Activated CD8-positive, alpha-beta memory T cell treated with anti-CD3 and anti-CD28 coated beads, Interleukin-2, amount 50 U/mL, for 48 hours (primary cell): ENCODE measurements around the gene NFATC3.
"Not testable (repeated sequence)": the region's sequence is repeated elsewhere in the genome, so short reads cannot be mapped to it uniquely, and the experiment has no call there.

Experiments
- DNase-seq: peaks from one replicate; pipeline ENCODE4 v3.0.0-alpha.2; 2020

The NFATC3 gene

DNA sequence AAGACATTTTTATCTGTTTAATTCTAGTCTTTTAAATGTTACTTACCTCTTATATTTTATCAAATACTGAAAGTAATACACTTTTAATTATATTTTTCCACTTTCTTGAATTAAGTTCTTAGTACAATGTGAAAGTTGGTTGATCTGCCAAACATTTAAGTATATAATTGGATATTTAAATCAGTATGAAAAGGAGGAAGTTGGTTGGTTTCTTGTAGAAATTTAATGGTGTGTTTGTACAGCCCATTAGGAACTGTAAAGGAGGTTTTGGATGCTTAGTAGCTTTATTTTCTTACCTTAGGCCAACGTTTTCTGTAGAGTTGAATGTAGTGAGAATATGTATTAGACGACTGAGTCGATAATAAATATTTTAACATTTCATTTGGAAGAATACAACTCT is 5.4 kb downstream of the NFATC3 start:
- DNase-seq = no peak

DNA sequence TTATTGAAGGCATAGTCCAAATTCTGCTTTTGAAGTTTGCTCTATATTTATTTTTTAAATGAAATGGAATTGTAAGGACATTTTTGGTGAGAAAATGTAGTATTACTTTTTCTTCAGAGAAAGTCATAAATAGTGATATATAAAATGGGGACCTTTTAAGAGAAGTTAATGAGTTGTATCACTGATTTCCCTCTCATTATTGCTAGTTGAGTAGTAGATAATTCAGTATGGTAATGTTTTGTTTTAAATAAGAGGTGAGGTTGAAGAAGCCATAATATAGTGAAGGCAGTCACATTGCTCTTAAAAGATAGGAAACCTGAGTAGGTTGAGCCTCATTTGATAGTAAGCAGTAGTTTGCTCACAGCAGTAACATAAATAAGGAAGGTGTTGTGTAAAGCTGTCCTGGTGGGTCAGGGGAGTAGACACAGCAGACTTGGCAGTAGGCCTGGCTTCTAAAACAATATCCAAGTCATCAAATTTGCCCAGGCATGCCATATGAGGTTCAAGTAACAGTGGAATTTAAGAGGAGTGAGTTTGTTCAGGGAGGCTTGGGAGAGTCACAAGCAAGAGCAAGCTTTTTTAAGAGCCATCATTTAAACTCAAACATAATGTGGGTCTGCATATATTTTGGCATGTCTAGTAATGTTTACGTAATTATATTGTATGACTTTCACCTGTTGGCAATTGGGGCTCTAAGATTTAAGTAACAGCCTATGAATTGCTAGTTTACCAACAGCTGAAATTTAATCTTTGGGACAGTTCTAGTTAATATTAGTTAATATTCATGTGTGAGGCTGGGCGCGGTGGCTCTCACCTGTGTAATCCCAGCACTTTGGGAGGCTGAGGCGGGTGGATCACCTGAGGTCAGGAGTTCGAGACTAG is 6.5 kb downstream of the NFATC3 start:
- no peak for DNase-seq

DNA sequence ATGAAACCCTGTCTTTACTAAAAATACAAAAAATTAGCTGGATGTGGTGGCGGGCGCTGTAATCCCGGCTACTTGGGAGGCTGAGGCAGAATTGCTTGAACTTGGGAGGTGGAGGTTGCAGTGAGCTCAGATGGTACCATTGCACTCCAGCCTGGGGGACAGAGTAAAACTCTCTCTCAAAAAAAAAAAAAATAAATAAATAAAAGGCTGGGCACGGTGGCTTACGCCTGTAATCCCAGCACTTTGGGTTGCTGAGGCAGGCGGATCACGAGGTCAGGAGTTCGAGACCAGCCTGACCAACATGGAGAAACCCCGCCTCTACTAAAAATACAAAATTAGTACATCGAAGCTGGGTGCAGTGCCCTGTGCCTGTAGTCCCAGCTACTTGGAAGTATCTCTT is 7.1 kb downstream of the NFATC3 start:
- DNase-seq = not testable (repeated sequence)

DNA sequence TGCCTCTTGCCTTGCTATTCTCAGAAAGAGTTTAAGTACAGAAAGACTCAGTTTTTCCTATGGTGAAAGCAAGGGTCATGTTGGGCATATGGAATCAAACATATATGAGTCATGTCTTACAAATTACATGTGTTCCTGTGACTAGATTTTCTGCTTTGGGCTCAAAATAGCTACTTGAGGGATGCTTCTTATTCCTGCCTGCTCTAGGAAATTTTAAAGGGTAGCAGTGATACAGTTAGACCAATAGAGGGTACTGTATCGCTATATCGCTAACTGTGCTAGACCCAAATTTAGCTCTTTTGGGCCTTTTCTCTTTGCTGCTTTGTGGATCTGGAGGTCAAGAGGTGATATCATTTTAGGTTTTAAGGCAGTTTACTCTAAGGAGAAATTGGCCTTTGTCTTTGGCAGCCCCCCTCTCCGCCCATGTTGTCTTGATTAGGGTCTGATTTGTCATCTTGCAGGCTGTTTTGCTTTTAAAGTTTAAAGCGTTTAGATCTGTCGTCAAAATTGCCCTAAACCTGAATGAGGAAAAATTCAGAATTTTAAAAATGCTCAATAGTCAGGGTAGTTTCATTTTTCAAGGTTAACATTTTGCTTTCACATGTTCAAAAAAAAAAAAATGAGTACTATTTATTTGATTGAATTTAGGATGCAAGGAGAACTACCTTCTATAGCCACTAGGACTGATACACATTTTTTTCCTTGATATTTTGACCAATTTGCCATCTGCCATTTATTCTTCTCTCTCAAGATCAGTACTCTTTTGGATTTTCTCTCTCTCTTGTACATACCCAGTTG is 8.8 kb downstream of the NFATC3 start:
- no peak for DNase-seq

DNA sequence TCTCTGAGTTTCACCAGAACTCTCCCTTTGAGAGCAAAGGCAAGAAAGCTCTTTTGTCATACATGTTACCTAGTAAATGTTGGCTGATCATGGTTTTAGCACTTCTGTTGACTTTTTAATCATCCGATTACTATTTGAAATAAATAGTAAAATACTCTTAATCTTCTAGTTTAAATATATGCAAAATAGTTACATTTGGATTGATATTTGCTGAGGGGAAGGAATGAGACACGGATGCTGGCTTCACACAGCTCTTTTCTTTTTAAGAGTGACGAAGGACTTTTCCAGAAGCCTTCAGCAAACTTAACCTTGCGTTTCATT is 9.4 kb downstream of the NFATC3 start:
- no peak for DNase-seq

DNA sequence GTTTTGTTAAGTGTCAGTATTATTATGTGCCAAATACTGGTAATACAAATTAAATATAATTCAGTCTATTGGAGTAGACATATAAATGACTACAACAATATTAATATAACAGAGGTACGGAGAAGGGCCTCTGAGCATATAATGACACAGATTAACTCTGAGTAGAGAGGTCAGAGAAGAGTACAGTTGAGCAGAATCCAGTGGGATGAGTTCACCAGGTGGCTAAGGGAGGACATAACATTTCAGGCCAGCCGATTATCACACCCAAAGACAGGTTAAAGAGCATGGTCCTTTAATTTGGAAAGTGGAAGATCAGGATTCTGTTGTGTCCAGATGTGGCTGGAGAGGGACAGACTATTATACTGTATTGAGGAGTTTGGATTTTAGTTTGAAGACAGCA is 11.3 kb downstream of the NFATC3 start:
- no peak for DNase-seq

DNA sequence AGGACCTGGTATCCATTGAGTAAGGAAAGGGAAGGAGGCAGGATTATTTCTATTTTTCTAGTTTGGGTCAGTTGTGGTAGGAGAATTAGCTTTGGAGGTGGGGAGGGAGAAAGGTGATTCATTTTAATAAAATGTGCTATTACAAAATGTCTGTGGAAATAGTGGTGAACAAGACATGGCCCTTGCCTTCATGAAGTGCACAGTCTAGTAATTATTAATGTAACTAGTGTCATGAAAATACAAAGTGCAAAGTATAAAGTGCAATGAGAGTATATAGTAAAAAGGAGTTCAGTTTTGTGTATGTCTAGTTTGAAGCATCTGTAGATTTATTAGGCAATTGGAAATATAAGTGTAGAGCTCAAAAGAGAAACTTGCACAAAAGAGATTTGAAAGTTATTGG is 11.9 kb downstream of the NFATC3 start:
- DNase-seq = no peak

DNA sequence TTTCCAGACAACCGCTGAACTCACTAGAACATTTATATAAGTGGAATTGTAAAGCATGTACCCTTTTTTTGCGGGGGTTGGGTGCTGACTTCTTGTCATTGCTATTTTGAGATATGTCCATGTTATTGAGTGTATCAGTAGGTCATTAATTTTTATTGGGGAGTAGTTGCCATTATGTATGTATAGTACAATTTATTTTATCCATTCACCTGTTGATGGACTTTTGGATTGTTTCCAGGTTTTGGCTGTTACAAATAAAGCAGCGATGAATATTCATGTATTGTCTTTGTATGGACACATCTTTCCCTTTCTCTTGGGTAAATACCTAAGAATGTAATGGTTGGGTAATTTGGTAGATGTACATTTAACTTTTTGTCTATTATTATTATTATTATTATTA is 12.7 kb downstream of the NFATC3 start:
- DNase-seq = no peak

DNA sequence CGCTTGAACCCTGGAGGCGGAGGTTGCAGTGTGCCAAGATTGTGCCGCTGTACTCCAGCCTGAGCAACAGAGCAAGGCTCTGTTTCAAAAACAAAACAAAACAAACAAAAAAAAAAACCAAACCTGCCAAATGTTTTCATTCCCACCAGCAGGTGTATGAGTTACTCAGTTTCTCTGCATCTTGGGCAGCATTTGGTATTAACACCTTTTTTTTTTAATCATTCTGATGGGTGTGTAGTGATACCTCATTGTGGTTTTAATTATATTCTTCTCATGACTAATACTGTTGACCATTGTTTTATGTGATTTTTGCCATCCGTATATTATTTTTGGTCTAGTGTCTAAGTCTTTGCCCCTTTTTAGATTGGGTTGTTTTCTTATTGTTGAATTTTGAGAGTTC is 15.3 kb downstream of the NFATC3 start:
- no peak for DNase-seq

DNA sequence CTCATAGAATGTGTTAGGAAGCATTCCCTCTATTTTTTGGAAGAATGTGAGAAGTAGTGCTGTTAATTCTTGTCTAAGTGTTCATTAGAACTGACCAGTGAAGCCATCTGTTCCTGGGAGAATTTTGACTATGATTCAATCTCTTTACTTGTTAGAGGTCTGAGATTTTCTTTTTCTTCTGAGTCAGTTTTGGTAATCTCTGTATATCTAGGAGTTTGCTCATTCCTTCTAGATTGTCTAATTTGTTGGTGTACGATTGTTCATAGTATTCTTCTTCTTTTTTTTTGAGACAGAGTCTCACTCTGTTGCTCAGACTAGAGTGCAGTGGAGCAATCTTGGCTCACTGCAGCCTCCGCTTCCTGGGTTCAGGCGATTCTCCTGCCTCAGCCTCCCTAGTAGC is 20.4 kb downstream of the NFATC3 start:
- DNase-seq = no peak

DNA sequence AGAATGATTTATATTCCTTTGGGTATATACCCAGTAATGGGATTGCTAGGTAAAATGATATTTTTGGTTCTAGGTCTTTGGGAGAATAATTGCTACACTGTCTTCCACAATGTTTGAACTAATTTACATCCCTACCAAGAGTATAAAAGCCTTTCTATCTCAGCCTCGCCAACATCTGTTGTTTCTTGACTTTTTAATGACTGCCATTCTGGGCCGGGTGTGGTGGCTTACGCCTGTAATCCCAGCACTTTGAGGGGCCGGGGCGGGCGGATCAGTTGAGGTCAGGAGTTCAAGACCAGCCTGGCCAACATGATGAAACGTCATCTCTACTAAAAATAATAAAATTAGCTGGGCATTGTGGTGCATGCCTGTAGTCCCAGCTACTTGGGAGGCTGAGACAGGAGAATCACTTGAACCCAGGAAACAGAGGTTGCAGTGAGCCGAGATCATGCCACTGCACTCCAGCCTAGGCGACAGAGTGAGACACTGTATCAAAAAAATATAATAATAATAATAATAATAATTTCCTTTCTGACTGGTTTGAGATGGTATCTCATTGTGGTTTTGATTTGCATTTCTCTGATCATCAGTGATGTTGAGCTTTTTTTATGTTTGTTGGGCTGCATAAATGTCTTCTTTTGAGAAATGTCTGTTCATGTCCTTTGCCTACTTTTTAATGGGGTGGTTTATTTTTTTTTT is 22.2 kb downstream of the NFATC3 start:
- not testable (repeated sequence) for DNase-seq

DNA sequence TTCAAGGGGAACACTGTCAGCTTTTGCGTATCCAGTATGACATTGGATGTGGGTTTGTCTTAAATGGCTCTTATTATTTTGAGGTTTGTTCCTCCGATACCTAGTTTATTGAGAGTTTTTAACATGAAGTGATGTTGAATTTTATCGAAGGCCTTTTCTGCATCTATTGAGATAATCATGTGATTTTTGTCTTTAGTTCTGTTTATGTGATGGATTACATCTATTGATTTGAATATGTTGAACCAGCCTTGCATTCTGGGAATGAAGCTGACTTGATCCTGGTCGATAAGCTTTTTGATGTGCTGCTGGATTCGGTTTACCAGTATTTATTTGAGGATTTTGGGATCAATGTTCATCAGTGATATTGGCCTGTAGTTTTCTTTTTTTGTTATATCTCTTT is 24.0 kb downstream of the NFATC3 start:
- DNase-seq = not testable (repeated sequence)

DNA sequence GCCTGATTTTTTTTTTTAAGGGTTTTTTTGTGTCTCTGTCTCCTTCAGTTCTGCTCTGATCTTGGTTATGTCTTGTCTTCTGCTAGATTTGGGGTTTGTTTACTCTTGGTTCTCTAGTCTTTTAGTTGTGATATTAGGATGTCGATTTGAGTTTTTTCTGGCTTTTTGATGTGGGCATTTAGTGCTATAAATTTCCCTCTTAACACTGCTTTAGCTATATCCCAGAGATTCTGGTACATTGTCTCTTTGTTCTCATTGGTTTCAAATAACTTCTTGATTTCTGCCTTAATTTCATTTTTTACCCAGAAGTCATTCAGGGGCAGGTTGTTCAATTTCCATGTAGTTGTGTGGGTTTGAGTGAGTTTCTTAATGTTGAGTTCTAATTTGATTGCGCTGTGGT is 25.4 kb downstream of the NFATC3 start:
- not testable (repeated sequence) for DNase-seq

DNA sequence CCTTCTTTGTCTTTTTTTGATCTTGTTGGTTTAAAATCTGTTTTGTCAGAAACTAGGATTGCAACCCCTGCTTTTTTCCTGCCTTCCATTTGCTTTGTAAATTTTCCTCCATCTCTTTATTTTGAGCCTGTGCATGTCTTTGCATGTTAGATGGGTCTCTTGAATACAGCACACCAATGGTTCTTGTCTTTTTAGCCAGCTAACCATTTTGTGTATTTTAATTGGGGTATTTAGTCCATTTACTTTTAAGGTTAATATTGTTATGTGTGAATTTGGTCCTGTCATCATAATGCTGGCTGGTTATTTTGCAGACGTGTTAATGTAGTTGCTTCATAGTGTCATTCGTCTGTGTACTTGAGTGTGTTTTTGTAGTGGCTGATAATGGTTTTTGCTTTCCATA is 26.2 kb downstream of the NFATC3 start:
- no peak for DNase-seq

DNA sequence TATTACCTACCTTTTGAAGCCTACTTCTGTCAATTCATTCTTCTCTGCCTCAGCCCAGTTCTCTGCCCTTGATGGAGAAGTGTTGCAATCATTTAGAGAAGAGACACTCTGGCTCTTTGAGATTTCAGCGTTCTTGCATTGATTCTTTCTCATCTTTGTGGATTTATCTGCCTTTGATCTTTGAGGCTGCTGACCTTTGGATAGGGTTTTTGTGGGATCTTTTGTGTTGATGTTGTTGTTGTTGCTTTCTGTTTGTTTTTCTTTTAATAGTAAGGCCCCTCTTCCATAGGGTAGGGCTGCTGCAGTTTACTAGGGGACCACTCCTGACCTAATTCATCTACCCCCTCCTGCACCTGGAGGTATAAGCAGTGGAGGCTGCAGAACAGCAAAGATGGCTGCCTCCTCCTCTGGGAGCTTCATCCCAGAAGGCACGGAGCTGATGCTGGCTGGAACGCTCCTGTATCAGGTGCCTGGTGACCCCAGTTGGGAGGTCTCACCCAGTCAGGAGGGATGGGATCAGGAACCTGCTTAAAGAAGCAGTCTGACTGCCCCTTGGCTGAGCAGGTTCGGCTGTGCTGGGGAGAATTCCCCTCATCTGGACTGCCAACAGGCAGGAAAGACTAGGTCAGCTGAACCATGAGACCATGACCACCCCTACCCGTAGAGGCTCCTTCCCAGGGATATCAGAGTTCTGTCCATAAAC is 28.0 kb downstream of the NFATC3 start:
- DNase-seq = no peak

DNA sequence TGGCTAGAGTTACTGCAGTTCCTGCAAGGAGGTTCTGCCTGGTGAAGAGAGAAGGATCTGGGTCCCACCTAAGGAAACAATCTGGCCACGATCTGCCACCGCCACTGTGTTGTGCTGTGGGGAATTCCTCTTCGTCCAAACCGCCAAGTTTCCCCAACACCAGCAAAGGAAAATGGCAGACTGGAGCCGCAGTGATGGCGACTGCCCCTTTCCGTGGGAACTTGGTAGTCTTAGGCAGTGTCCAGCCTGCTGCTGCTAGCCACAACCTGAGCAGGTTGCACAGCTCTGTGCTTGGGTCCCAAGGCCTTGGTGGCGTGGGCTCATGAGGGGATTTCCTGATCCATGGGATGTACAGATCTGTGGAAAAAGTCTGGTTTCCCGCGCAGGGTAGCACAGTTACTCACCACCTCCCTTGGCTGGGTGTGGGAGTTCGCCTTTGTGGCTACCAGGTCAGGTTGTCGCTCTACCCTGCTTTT is 28.6 kb downstream of the NFATC3 start:
- DNase-seq = no peak

DNA sequence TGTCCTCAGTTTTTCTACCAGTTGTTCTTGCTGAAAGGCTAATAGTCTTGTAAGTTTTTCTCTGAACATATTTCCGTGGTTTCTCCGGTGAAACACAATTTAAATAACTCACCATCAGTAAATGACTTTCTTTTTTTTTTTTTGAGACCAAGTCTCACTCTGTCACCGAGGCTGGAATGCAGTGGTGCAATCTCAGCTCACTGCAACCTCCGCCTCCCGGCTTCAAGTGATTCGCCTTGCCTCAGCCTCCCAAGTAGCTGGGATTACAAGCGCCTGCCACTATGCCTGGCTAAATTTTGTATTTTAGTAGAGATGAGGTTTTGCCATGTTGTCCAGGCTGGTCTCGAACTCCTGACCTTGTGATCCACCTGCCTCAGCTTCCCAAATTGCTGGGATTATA is 29.8 kb downstream of the NFATC3 start:
- not testable (repeated sequence) for DNase-seq

DNA sequence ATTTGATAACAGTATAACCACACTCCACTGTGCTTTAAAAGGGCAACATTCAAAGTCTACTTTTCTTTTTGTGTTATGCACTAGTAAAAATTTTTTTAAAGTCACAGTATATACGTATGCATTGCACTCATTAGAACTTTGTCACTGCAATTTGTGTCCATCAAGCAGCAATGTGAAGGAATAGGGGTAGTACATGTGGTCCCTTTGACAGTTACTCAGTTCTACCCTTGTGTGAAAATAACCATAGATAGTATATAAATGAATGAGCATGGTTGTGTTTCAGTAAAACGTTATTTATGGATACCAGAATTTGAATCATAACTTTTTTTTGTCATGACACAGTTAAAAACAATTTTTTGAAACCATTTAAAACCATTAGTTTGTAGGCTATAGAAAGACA is 30.7 kb downstream of the NFATC3 start:
- no peak for DNase-seq

DNA sequence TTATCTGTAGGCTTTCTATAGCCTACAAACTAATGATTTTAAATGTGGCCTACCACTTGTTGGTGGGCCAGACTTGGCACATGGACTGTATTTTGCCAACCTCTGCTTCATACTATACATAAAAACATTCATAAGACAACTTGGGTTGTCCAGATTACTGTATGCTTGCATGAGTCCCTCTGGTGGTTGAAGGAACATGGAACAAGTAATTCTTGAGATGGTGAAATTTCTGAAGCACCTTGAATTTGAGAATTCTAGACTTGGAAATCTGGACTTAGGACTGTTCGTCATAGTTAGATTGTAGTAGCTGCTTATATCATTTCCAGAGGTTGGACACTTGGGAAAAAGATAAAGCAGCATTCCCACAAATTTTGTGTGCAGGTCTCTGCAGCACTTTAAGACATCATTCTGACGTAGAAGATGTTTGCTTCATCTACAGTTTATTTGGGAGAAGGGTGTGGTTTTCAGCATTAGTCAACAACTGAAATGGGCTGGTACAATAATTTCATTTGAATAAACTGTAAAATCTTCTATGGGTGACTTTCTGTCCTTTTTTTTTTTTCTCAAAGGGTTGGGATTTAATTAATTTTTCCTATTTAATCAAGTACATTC is 31.2 kb downstream of the NFATC3 start:
- no peak for DNase-seq

DNA sequence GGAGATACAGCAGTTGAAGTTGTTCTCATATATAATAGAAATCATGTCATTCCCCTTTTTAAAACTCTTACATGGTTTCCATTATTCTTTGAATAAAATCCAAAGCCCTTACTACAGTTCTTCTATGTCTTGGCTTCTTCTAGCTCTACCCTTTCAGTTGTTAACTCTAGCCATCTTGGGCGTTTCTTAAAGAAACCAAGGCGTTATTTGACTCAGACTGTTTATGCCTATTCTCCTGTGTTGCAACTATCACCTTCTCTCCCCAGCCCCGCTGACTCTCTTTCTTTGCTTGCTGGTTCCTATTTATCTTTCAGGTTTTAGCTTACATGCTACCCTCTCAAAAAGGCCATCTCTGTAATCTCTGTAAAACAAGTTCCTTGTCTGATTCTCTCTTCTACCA is 32.7 kb downstream of the NFATC3 start:
- no peak for DNase-seq

DNA sequence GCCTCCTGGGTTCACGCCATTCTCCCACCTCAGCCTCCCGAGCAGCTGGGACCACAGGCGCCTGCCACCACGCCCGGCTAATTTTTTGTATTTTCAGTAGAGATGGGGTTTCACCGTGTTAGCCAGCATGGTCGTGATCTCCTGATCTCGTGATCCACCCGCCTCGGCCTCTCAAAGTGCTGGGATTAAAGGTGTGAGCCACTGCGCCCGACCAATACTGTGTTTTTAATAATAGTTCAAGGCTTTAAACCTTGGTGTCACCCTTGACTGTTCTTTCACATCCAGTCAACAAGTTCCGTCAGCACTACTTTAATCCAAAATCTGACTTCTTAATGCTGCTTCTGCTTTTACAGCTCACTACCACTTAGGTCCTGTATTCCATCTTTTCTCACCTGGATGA is 33.8 kb downstream of the NFATC3 start:
- not testable (repeated sequence) for DNase-seq

DNA sequence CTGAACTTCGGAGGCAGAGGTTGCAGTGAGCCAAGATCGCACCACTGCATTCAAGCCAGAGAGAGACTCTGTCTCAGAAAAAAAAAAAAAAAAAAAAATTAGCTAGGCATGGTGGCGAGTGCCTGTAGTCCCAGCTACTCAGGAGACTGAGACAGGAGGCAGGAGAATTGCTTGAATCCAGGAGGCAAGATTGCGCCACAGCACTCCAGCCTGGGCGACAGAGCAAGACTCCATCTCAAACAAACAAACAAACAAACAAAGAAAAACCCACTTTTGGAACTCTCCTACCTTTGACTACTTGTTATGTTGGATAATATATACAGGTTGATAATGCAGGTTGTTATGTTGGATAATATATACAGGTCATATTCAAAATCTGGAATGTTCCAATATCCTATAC is 35.3 kb downstream of the NFATC3 start:
- not testable (repeated sequence) for DNase-seq

DNA sequence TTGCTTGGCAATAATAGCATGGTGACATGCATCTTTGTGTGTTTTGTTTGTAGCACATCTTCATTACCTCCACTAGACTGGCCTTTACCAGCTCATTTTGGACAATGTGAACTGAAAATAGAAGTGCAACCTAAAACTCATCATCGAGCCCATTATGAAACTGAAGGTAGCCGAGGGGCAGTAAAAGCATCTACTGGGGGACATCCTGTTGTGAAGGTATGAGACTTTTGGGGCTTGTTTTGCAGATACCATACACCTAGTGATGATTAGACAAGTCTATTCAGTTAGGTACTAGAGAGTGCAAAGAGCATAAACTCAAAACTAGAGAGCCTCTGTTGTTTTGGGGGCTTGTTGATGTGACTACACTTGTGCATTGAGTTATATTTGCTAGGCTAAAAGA is 41.2 kb downstream of the NFATC3 start:
- no peak for DNase-seq
